Stomach (tissue), 4 donors: ENCODE data around the gene TNNI3.

ENCODE experiments used
- POLR2A ChIP-seq, 4 donors: fragments of 450-650 bp; IDR thresholded peaks; one replicate each; pipeline ENCODE4 v1.6.1; 2016; ENCODE audit warnings: antibody characterized with exemption in 4 of 4, control low read depth in 2 of 4, mild to moderate bottlenecking in 1 of 4, moderate library complexity in 1 of 4
- POLR2AphosphoS5 ChIP-seq, 3 donors: sonication (generic); formaldehyde crosslinking; IDR thresholded peaks; one replicate each; pipeline ENCODE4 v1.6.1; 2016; ENCODE audit warnings: antibody characterized with exemption in 3 of 3
- TF ChIP-seq, protein P1 (sequence below), 7 experiments: fragments of 450-650 bp in 4 of 7; fragments of 200-600 bp in 3 of 7; sonication (generic) in 3 of 7; IDR thresholded peaks; one replicate each; pipeline ENCODE4 v1.5.1; 2016 to 2019; ENCODE audit warnings: antibody characterized with exemption in 7 of 7, control low read depth in 2 of 7, mild to moderate bottlenecking in 1 of 7

- TF ChIP-seq, protein P1, sequence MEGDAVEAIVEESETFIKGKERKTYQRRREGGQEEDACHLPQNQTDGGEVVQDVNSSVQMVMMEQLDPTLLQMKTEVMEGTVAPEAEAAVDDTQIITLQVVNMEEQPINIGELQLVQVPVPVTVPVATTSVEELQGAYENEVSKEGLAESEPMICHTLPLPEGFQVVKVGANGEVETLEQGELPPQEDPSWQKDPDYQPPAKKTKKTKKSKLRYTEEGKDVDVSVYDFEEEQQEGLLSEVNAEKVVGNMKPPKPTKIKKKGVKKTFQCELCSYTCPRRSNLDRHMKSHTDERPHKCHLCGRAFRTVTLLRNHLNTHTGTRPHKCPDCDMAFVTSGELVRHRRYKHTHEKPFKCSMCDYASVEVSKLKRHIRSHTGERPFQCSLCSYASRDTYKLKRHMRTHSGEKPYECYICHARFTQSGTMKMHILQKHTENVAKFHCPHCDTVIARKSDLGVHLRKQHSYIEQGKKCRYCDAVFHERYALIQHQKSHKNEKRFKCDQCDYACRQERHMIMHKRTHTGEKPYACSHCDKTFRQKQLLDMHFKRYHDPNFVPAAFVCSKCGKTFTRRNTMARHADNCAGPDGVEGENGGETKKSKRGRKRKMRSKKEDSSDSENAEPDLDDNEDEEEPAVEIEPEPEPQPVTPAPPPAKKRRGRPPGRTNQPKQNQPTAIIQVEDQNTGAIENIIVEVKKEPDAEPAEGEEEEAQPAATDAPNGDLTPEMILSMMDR (IDR thresholded peaks at IDR 0.05), result no peak
- TF ChIP-seq POLR2A (IDR thresholded peaks at IDR 0.05) (no peak), POLR2AphosphoS5 (IDR thresholded peaks at IDR 0.05) (peak in 1 of 3 donors; percentile 63)
Measured at GRCh38 chr19:55166530-55167268, 9.2 kb upstream of the TNNI3 start, which contains the start of gene DNAAF3.
